ENCODE measurements around the gene NDUFV3. TPM values are rescaled to one million over a fixed set of nuclear protein-coding genes. Genes with fewer than 3 reads are reported as not detected.
"Not testable (repeated sequence)": the region's sequence is repeated elsewhere in the genome, so short reads cannot be mapped to it uniquely, and the experiment has no call there.

NDUFV3 gene
- total RNA-seq, 2 donors from 2014 or later: 32.9 to 54.0 TPM

DNA sequence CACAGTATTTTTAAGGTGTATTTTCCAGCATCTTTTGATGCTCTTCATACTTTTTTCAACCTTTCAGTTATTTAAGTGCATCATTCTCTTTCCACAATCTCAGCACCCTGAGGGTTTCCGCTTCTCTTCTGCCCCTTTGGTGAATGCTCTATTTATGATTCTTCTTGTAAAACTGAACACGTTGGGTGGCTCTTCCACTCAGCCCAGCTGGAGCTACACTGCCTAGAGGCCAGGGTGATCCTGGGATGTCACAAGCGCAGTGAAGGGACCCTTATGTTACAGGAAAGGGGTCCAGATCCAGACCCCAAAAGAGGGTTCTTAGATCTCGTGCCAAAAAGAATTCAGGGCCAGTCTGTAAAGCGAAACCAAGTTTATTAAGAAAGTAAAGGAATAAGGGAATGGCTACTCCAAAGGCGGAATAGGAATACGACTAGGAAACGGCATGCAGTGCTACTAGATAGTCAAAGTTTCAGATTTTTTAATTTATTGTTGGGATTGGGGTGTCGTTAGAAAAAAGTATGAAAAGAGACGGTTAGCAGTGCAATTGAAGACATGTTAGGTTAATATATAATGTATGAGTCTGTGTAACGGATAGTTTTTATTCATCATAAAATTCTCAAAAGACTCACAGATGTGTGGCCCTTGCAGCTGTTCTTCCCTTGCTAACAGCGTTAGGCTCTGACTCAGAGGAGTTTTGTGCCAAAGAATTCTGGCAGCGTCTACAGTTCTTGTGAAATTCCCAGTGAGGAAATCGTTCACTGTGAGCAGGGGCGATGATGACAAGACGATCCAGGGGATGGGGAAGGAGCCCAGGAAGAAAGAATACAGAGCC, 46.7 kb downstream of the NDUFV3 start:
- no peaks in the 10 kb centered on the region for H3K9me3 Mint-ChIP-seq
- no peak overlapping the region for H3K27ac Mint-ChIP-seq
- H3K4me1 Mint-ChIP-seq (ENCODE audit: low read depth in 2 of 2): peaks cover 0 to 3% of the 10 kb centered on the region in 2 donors
- H3K27me3 Mint-ChIP-seq: no peaks in the 10 kb centered on the region
- ATAC-seq (no peak), DNase-seq (ENCODE audit: low spot score) (no peak)
- H3K4me3 Mint-ChIP-seq: no peak overlapping the region
- no peaks in the 10 kb centered on the region for H3K36me3 Mint-ChIP-seq

DNA sequence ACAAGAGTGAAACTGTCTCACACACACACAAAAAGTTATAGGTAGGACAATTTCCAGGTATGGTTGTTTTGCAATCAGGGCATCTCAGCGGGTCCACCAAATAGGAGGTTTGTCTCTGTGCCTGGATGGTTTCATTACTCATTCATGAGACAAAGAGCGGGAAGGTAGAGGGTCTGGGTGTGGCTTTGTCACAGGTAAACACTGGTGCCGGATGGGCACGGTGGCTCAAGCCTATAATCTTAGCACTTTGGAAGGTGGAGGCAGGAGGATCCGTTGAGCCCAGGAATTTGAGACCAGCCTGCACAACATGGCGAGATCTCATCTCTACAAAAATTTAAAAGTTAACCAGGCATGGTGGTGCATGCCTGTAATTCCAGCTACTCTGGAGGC, 48.6 kb downstream of the NDUFV3 start:
- no peak overlapping the region for H3K27ac Mint-ChIP-seq

DNA sequence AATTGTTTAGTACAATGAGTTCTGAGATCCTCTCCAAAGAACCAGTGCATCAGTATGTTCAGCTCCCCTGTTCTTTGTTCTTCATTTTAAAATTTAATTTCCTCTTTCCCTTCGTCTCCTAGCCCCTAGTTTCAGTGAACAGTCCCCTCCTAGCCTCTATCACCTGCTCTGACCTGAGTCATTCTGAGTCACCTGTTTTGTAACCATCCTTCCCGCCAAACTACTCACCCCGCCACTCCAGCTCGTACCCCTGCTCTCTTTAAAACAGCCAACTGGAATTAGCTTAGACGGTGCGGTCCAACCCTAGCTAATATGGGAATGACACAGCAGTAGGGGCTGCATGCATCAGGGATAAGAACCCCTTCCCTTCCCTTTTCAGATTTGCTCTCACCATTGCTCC, 49.1 kb downstream of the NDUFV3 start:
- Mint-ChIP-seq H3K27ac (no peak overlapping the region), H3K36me3 (no peaks in the 10 kb centered on the region), H3K9me3 (no peaks in the 10 kb centered on the region), H3K27me3 (no peaks in the 10 kb centered on the region), H3K4me1 (ENCODE audit: low read depth in 2 of 2) (peaks cover 0 to 3% of the 10 kb centered on the region in 2 donors), H3K4me3 (no peak overlapping the region)
- no peak for ATAC-seq
- no peak for DNase-seq (ENCODE audit: low spot score)

More for the DNA sequence above, 48.6 kb downstream of the NDUFV3 start:
- no peaks in the 10 kb centered on the region for H3K9me3 Mint-ChIP-seq
- DNase-seq (ENCODE audit: low spot score): no peak
- no peak overlapping the region for H3K4me3 Mint-ChIP-seq
- no peaks in the 10 kb centered on the region for H3K27me3 Mint-ChIP-seq
- ATAC-seq: no peak
- H3K36me3 Mint-ChIP-seq: no peaks in the 10 kb centered on the region
- H3K4me1 Mint-ChIP-seq (ENCODE audit: low read depth in 2 of 2): peaks cover 0 to 3% of the 10 kb centered on the region in 2 donors

DNA sequence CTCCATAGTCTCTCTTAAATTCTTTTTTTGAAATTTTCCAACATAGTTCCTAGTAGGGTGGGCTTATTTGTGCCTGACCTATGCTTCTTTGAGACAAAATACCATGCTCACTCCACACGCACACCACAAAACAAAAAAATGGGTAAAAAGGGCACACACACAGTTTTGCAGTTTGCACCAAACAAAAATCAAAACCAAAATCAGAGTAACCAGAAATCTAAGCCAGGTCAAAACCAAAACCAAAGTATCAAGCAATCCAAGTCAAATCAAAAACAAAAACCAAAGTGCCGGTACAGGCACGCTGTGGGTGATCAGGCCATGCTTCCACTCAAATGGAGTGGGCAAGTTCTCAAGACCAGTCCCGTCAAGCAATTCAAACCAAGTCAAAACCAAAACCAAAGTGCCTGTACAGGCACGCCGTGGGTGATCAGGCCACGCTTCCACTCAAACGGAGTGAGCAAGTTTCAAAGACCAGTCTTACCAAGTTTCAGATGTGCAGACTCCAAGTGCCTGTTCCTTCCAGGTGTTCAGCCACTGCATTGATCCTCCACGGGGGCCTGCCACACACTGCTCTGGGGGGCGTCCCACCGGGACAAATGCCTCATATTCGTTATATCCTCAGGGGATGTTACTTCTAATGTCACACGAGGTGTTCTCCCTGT, 56.1 kb downstream of the NDUFV3 start:
- H3K36me3 Mint-ChIP-seq; H3K27ac Mint-ChIP-seq; H3K27me3 Mint-ChIP-seq; DNase-seq (ENCODE audit: low spot score); H3K4me1 Mint-ChIP-seq (ENCODE audit: low read depth in 2 of 2); H3K9me3 Mint-ChIP-seq; H3K4me3 Mint-ChIP-seq; ATAC-seq: not testable (repeated sequence)

DNA sequence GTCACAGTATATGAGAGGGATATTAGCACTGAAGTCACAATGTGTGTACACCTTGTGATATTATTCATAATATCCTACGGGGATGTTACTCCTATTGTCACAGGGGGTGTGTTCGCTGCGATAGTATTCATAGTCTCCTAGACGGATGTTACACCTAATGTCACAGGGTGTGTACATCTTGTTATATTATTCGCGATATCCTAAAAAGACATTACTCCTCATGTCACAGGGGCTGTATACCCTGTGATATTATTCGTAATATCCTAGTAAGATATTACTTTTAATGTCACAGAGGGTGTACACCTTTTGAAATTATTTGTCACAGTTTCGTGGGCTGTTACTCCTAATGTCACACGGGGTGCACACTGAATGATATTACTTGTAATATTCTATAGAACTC, 58.1 kb downstream of the NDUFV3 start:
- not testable (repeated sequence) for H3K9me3 Mint-ChIP-seq; H3K27ac Mint-ChIP-seq; DNase-seq (ENCODE audit: low spot score); ATAC-seq; H3K4me1 Mint-ChIP-seq (ENCODE audit: low read depth in 2 of 2); H3K4me3 Mint-ChIP-seq; H3K27me3 Mint-ChIP-seq; H3K36me3 Mint-ChIP-seq

DNA sequence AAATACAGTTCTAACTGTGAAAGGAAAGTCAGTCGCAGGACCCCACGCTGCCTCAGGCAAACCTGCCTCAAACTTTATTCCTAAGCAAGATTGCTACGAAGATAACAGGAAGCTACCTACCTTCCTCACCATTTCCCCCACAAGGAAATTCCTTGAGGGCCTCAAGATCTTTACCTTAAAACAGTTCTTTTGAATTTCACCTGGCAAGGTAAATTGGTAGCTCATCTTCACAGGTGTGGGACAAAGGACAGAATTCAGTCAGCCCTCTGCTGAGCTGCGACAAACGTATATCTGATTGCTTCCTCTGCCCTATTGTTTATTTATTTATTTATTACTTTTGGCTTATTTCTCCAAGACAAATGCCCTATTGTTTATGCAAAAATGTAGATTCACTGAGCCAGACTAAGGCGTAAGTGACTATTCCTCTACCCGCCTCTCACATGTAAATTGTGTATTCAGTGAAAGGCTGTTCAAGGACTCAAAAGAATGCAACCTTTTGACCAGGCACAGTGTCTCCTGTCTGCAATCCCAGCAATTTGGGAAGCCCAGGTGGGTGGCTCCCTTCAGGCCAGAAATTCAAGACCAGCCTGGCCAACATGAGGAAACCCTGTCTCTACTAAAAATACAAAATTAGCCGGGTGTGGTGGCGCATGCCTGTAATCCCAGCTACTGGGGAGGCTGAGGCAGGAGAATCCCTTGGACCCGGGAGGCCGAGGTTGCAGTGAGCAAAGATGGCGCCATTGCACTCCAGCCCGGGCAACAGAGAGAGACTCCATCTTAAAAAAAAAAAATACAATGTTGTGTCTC, 63.9 kb downstream of the NDUFV3 start:
- Mint-ChIP-seq H3K9me3 (no peaks in the 10 kb centered on the region), H3K27me3 (no peaks in the 10 kb centered on the region), H3K4me1 (ENCODE audit: low read depth in 2 of 2) (peaks cover 4 to 14% of the 10 kb centered on the region in 2 donors), H3K27ac (no peak overlapping the region), H3K4me3 (no peak overlapping the region), H3K36me3 (no peaks in the 10 kb centered on the region)
- DNase-seq (ENCODE audit: low spot score) (no peak), ATAC-seq (peak in 1 of 2 donors; percentile 100)

DNA sequence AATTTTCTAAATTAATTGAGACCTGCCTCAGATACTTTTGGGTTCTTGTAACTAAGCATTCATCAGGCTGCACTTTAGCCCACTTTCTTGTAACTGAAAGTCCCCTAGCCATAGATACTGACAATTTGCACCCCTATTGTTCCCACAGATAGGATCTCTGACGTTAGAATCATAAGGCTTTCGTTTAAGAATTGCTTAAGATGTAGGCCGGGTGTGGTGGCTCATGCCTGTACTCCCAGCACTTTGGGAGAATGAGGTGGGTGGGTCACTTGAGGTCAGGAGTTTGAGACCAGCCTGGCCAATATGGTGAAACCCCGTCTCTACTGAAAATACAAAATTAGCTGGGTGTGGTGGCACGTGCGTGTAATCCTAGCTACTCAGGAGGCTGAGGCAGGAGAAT, 65.0 kb downstream of the NDUFV3 start:
- peaks cover 4 to 14% of the 10 kb centered on the region in 2 donors for H3K4me1 Mint-ChIP-seq (ENCODE audit: low read depth in 2 of 2)
- H3K36me3 Mint-ChIP-seq; H3K4me3 Mint-ChIP-seq; H3K27ac Mint-ChIP-seq; H3K27me3 Mint-ChIP-seq; ATAC-seq; H3K9me3 Mint-ChIP-seq; DNase-seq (ENCODE audit: low spot score): not testable (repeated sequence)

DNA sequence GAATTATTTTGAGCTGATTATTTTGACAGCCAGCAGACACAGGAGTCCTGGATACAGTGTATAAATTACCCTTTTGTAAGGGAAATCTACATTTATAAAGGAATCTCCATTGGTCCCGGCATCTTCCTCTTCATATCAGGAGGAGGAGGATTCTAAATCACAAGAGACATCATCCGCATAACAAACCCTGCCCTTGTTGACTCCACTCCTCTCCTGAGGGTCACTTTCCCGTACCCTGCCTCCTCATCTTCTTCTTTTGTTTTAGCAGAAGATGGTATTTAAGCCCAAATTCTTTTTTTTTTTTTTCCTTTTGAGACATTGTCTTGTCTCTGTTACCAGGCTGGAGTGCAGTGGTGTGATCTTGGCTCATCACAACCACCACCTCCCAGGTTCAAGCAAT, 66.6 kb downstream of the NDUFV3 start:
- ATAC-seq (no peak), DNase-seq (ENCODE audit: low spot score) (no peak)
- peak overlapping the region in 1 of 2 donors; percentile 25 for H3K27ac Mint-ChIP-seq
- no peaks in the 10 kb centered on the region for H3K9me3 Mint-ChIP-seq
- H3K27me3 Mint-ChIP-seq: no peaks in the 10 kb centered on the region
- H3K4me1 Mint-ChIP-seq (ENCODE audit: low read depth in 2 of 2): peaks cover 4 to 14% of the 10 kb centered on the region in 2 donors
- no peaks in the 10 kb centered on the region for H3K36me3 Mint-ChIP-seq
- no peak overlapping the region for H3K4me3 Mint-ChIP-seq

DNA sequence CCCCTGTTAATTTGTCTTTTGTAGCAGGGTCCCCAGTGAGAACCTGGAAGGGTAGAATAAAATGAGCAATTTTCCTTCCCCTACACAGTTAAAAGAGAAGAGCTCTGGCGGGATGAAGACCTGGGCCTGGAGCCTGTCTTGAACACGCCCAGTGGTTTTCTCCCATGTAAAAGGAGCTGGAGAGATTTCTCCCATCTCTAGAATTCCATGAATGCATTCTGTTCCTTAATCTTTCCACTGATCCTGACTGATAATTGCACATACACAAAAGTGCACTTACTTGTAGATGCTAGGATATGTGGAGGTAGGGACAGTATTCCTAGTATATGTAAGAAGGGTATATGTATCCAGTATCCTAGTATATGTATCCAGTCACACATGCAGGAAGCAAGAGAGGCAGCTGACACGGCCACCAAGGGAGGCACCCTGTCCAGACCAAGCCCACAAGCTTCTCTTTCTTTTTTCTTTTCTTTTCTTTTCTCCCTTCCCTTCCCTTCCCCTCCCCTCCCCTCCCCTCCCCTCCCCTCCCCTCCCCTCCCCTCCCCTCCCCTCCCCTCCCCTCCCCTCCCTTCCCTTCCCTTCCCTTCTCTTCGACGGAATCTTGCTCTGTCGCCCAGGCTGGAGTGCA, 69.4 kb downstream of the NDUFV3 start:
- H3K27ac Mint-ChIP-seq: no peak overlapping the region
- H3K4me1 Mint-ChIP-seq (ENCODE audit: low read depth in 2 of 2): peaks cover 4 to 14% of the 10 kb centered on the region in 2 donors
- H3K4me3 Mint-ChIP-seq: no peak overlapping the region
- no peak for ATAC-seq
- H3K27me3 Mint-ChIP-seq: no peaks in the 10 kb centered on the region
- no peaks in the 10 kb centered on the region for H3K36me3 Mint-ChIP-seq
- H3K9me3 Mint-ChIP-seq: no peaks in the 10 kb centered on the region
- no peak for DNase-seq (ENCODE audit: low spot score)

Other genes with a start within 250 kb of the NDUFV3 start
- gene PDE9A, start 239.7 kb upstream of the NDUFV3 start, total RNA-seq: 1 to 10 TPM; 1.4 to 2.2 TPM
- gene WDR4, start 13.8 kb upstream of the NDUFV3 start, total RNA-seq: 100 to 1,000 TPM in 1 of 2 donors, 10 to 100 TPM in 1; 28.5 to 112 TPM
- not detected for gene ERVH48-1, start 32.3 kb downstream of the NDUFV3 start, total RNA-seq
- gene PKNOX1, start 81.3 kb downstream of the NDUFV3 start, total RNA-seq: 10 to 100 TPM; 26.0 to 33.8 TPM
- 1 to 10 TPM; 4.7 to 6.8 TPM for gene CBS, start 182.5 kb downstream of the NDUFV3 start, total RNA-seq
- 10 to 100 TPM; 69.5 to 95.2 TPM for gene U2AF1, start 214.3 kb downstream of the NDUFV3 start, total RNA-seq